Activated CD4-positive, alpha-beta T cell treated with anti-CD3 and anti-CD28 coated beads, Interleukin-2, amount 10 ng/mL, durations not matched to agents 7 days and 5 days (primary cell): ENCODE results near the gene SOX14. TPM values are rescaled to one million over a fixed set of nuclear protein-coding genes. Genes with fewer than 3 reads are reported as not detected.

Experiments
- CTCF ChIA-PET: fragments of 350-600 bp; sonication (Branson Sonifier 250); formaldehyde crosslinking; loops from one replicate; lab custom pipeline; 2021; ENCODE audit warnings: antibody characterized with exemption; lab: Charles Lee
- POLR2A ChIA-PET: fragments of 350-600 bp; sonication (Branson Sonifier 250); formaldehyde crosslinking; loops from one replicate; lab custom pipeline; 2021; ENCODE audit warnings: antibody characterized with exemption; lab: Charles Lee
- DNase-seq: peaks from one replicate; pipeline ENCODE4 v3.0.0-alpha.2; 2020
- H3K27ac Mint-ChIP-seq: one replicate; pipeline ENCODE4 v1.8.0; 2021; ENCODE audit warnings: mild to moderate bottlenecking, moderate library complexity, mixed read lengths
- H3K27me3 Mint-ChIP-seq: one replicate; pipeline ENCODE4 v1.8.0; 2021; ENCODE audit warnings: mixed read lengths
- H3K36me3 Mint-ChIP-seq: one replicate; pipeline ENCODE4 v1.8.0; 2021; ENCODE audit warnings: low read depth, mixed read lengths
- H3K4me1 Mint-ChIP-seq: one replicate; pipeline ENCODE4 v1.8.0; 2021; ENCODE audit warnings: mixed read lengths
- H3K4me3 Mint-ChIP-seq: one replicate; pipeline ENCODE4 v1.8.0; 2021; ENCODE audit warnings: mild to moderate bottlenecking, moderate library complexity, mixed read lengths
- H3K9me3 Mint-ChIP-seq: one replicate; pipeline ENCODE4 v1.8.0; 2021; ENCODE audit warnings: mixed read lengths
- total RNA-seq, 2 experiments: library from RNA; stranded (reverse); gene quantifications; one replicate each; pipeline ENCODE4 v1.2.3, GENCODE V29; 2021

Gene SOX14
- not detected for total RNA-seq

GRCh38 chr3:137764001-137764433 is at the start of gene SOX14:
SOX14 (plus strand) TSS chr3:137764315; CDS start chr3:137764785, 470 bp downstream.
- H3K27ac Mint-ChIP-seq, result peak within 1 kb of the TSS; percentile 9
- H3K9me3 Mint-ChIP-seq, result no peaks in the 10 kb centered on the region
- H3K27me3 Mint-ChIP-seq, result peaks cover 92% of the 10 kb centered on the region
- no peak for DNase-seq
- H3K4me3 Mint-ChIP-seq, result no peak within 1 kb of the TSS
- H3K4me1 Mint-ChIP-seq, result peaks cover 10% of the 10 kb centered on the region
- no peaks in the 10 kb centered on the region for H3K36me3 Mint-ChIP-seq
- POLR2A ChIA-PET, result no interaction called here
- CTCF ChIA-PET, result no interaction called here

DNA sequence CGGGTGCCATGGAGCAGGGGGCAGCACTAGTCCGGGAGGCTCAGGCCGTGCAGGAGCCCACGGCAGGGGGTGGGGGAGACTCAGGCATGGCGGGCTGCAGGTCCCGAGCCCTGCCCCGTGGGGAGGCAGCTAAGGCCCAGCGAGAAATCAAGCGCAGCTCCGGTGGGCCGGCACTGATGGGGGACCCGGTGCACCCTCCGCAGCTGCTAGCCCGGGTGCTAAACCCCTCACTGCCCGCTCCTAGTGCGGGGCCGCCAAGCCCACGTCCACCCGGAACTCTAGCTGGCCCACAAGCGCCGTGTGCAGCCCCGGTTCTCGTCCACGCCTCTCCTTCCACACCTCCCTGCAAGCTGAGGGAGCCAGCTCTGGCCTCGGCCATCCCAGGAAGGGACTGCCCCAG is 49.6 kb upstream of the SOX14 start:
- CTCF ChIA-PET, result no interaction called here
- POLR2A ChIA-PET, result no interaction called here
- no peaks in the 10 kb centered on the region for H3K27me3 Mint-ChIP-seq
- no peaks in the 10 kb centered on the region for H3K36me3 Mint-ChIP-seq
- H3K9me3 Mint-ChIP-seq, result peaks cover 8% of the 10 kb centered on the region
- H3K4me1 Mint-ChIP-seq, result no peaks in the 10 kb centered on the region
- DNase-seq, result no peak
- H3K27ac Mint-ChIP-seq, result no peak overlapping the region
- H3K4me3 Mint-ChIP-seq, result no peak overlapping the region

GRCh38 chr3:137724240-137724639 is 39.9 kb upstream of the SOX14 start:
- Mint-ChIP-seq H3K4me1 (no peaks in the 10 kb centered on the region), H3K27ac (no peak overlapping the region), H3K9me3 (peaks cover 11% of the 10 kb centered on the region), H3K36me3 (no peaks in the 10 kb centered on the region), H3K27me3 (no peaks in the 10 kb centered on the region), H3K4me3 (no peak overlapping the region)
- ChIA-PET CTCF (no interaction called here), POLR2A (no interaction called here)
- no peak for DNase-seq

DNA sequence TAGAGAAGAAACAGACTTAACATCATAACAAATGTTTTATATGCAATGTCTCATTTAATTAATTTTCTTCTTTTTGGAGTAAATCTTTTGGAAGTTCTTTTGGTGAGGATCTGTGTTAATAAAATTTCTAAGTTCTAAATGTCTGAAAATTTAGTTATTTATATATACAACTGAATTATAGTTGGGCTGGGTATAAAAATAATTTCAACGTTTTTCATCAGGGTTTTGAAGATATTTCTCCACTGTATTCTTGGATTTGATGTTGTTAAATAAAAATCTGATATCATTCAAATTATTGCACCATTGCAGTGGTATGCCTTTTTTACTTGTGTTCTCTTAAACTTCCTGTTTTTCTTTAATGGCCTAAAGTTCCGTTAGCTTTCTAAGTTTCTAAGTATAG is 26.9 kb upstream of the SOX14 start:
- Mint-ChIP-seq H3K4me3 (no peak overlapping the region), H3K9me3 (peaks cover 27% of the 10 kb centered on the region), H3K36me3 (no peaks in the 10 kb centered on the region), H3K27ac (no peak overlapping the region), H3K4me1 (no peaks in the 10 kb centered on the region), H3K27me3 (no peaks in the 10 kb centered on the region)
- CTCF ChIA-PET, result no interaction called here
- no peak for DNase-seq
- POLR2A ChIA-PET, result no interaction called here

GRCh38 chr3:137738710-137739109 is 25.4 kb upstream of the SOX14 start:
- no peaks in the 10 kb centered on the region for H3K27me3 Mint-ChIP-seq
- H3K4me1 Mint-ChIP-seq, result no peaks in the 10 kb centered on the region
- H3K9me3 Mint-ChIP-seq, result peaks cover 24% of the 10 kb centered on the region
- no peak overlapping the region for H3K4me3 Mint-ChIP-seq
- H3K36me3 Mint-ChIP-seq, result no peaks in the 10 kb centered on the region
- ChIA-PET POLR2A (no interaction called here), CTCF (no interaction called here)
- DNase-seq, result no peak
- H3K27ac Mint-ChIP-seq, result no peak overlapping the region

DNA sequence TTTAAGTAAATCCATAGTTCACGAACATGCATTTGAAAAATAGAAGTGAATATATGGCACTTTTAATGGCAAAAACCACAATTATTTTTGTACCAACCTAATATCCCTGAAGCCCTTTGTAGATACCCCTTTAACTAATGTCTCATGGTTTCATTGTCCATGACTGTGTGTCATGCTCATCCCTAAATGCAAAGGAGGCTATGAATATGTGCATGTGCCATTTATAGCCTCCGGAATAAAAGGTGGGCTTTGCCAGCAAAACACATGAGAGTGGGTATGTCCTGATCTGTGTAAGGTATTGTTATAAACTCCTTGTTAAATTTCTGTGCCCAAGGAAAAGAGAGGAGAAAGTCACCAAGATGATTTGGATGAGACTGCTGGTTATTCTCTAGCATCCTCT is 20.5 kb upstream of the SOX14 start:
- POLR2A ChIA-PET, result no interaction called here

GRCh38 chr3:137746808-137747207 is 17.3 kb upstream of the SOX14 start:
- POLR2A ChIA-PET, result no interaction called here

More for the DNA sequence above, 20.5 kb upstream of the SOX14 start:
- Mint-ChIP-seq H3K4me1 (no peaks in the 10 kb centered on the region), H3K9me3 (peaks cover under 1% of the 10 kb centered on the region), H3K36me3 (no peaks in the 10 kb centered on the region), H3K27ac (no peak overlapping the region), H3K4me3 (no peak overlapping the region), H3K27me3 (no peaks in the 10 kb centered on the region)
- DNase-seq, result no peak
- CTCF ChIA-PET, result no interaction called here

GRCh38 chr3:137759505-137759904 is 4.6 kb upstream of the SOX14 start:
- peaks cover 7% of the 10 kb centered on the region for H3K4me1 Mint-ChIP-seq
- ChIA-PET POLR2A (no interaction called here), CTCF (no interaction called here)
- no peak overlapping the region for H3K4me3 Mint-ChIP-seq
- H3K9me3 Mint-ChIP-seq, result peaks cover 2% of the 10 kb centered on the region
- H3K27me3 Mint-ChIP-seq, result peaks cover 54% of the 10 kb centered on the region
- no peak overlapping the region for H3K27ac Mint-ChIP-seq
- DNase-seq, result no peak
- H3K36me3 Mint-ChIP-seq, result no peaks in the 10 kb centered on the region

More at GRCh38 chr3:137746808-137747207, 17.3 kb upstream of the SOX14 start:
- no peak overlapping the region for H3K27ac Mint-ChIP-seq
- no peak for DNase-seq
- CTCF ChIA-PET, result interaction anchor here (1.3 kb wide), 1 partner anchor 11 kb away, joined by 4 read pairs; no protein-coding TSS in a partner anchor
- H3K4me1 Mint-ChIP-seq, result no peaks in the 10 kb centered on the region
- H3K9me3 Mint-ChIP-seq, result peaks cover 3% of the 10 kb centered on the region
- H3K36me3 Mint-ChIP-seq, result no peaks in the 10 kb centered on the region
- H3K27me3 Mint-ChIP-seq, result no peaks in the 10 kb centered on the region
- no peak overlapping the region for H3K4me3 Mint-ChIP-seq

DNA sequence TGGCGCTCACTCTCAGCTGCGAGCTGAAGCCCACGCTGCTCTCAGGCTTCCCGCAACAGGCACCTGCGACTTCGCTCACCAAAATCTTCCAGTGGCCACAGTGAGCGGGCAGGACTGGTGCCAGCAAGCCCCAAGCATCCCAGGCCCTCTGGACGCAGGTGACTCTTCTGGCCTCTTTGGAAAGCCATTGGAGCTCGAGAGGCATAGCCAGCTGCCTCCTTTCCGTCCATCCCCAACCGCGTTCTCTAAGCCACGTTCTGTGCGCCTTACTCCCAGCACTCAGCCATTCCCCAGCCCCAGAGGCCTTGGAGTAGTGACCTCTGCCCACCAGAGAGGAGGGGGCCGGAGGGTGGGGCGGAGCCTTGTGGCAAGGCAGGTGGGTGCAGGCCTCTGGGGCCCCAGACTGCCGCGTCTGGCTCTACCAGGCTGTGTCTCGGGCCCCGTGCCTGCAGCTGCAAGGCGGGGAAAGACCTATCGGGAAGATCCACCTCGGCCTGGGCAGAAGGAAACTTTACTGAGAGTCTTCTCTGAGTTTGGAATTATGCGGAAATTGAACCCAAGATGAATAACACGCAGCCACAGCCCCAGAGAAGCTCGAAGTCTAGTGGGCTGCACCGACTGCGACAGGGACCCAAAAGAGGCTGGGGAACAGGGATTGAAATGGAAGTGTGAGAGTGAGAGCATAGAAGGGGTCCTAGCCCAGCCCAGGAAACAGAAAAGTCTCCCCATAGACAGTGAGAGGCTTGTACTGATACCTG is 3.6 kb upstream of the SOX14 start:
- ChIA-PET CTCF (no interaction called here), POLR2A (no interaction called here)
- H3K4me1 Mint-ChIP-seq, result peaks cover 7% of the 10 kb centered on the region
- peaks cover 64% of the 10 kb centered on the region for H3K27me3 Mint-ChIP-seq
- no peak overlapping the region for H3K4me3 Mint-ChIP-seq
- peaks cover 2% of the 10 kb centered on the region for H3K9me3 Mint-ChIP-seq
- no peaks in the 10 kb centered on the region for H3K36me3 Mint-ChIP-seq
- peak overlapping the region; percentile 41 for H3K27ac Mint-ChIP-seq
- no peak for DNase-seq

- POLR2A ChIA-PET, result no interaction called here
- DNase-seq, result no peak
- Mint-ChIP-seq H3K27ac (no peak overlapping the region), H3K4me1 (peaks cover 8% of the 10 kb centered on the region), H3K9me3 (peaks cover 2% of the 10 kb centered on the region), H3K4me3 (no peak overlapping the region), H3K36me3 (no peaks in the 10 kb centered on the region), H3K27me3 (peaks cover 70% of the 10 kb centered on the region)
- CTCF ChIA-PET, result no interaction called here
Measured at GRCh38 chr3:137761099-137761562, 3.0 kb upstream of the SOX14 start.

- CTCF ChIA-PET, result no interaction called here
- Mint-ChIP-seq H3K4me3 (no peak overlapping the region), H3K27ac (no peak overlapping the region), H3K27me3 (peaks cover 77% of the 10 kb centered on the region), H3K4me1 (peaks cover 8% of the 10 kb centered on the region), H3K36me3 (no peaks in the 10 kb centered on the region), H3K9me3 (no peaks in the 10 kb centered on the region)
- no peak for DNase-seq
- POLR2A ChIA-PET, result no interaction called here
Measured at GRCh38 chr3:137761563-137762503, 2.3 kb upstream of the SOX14 start.

- DNase-seq, result no peak
- POLR2A ChIA-PET, result no interaction called here
- H3K4me1 Mint-ChIP-seq, result peaks cover 8% of the 10 kb centered on the region
- no peak overlapping the region for H3K27ac Mint-ChIP-seq
- peaks cover 87% of the 10 kb centered on the region for H3K27me3 Mint-ChIP-seq
- CTCF ChIA-PET, result no interaction called here
- no peak overlapping the region for H3K4me3 Mint-ChIP-seq
- no peaks in the 10 kb centered on the region for H3K9me3 Mint-ChIP-seq
- no peaks in the 10 kb centered on the region for H3K36me3 Mint-ChIP-seq
Measured at GRCh38 chr3:137762674-137763593, 1.2 kb upstream of the SOX14 start.
